ENCODE results near the gene BANF1. TPM values are rescaled to one million over a fixed set of nuclear protein-coding genes. Genes with fewer than 3 reads are reported as not detected.

BANF1 gene
- total and polyA plus RNA-seq, 2 of the 13 experiments (the other 11 are each of a cell fraction or from before 2014, with no cell fraction given): 40.5 to 86.5 TPM

DNA sequence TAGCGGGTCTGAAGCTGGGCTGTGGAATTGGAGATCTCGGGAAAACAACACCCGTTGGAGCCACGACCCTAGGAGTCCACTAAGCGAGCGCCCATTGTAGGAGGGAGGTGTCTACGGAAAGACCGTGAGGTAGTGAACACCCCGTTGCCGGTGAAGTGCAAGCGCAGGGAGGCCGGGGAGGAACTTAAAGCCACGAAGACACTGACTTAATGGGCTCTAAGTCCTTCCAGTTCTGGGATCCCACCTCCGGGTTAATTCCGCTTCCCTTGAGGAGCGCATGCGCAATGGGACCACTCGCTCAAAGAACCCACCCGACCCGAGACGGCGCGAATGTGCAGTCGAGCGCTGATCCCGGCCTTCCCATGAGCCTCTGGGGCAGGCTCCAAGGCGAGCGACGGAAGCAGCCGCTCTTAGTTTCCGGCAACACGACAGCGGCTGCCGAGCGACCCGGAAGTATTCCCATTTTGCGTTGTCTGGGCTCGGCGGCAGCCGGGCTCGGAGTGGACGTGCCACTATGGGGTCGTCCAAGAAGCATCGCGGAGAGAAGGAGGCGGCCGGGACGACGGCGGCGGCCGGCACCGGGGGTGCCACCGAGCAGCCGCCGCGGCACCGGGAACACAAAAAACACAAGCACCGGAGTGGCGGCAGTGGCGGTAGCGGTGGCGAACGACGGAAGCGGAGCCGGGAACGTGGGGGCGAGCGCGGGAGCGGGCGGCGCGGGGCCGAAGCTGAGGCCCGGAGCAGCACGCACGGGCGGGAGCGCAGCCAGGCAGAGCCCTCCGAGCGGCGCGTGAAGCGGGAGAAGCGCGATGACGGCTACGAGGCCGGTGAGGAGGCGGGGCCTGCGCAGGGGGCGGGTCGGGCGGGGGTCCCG lies 40.8 kb upstream of the BANF1 start, which contains the start of gene SART1 (continued):
- TF ChIP-seq, protein P1, sequence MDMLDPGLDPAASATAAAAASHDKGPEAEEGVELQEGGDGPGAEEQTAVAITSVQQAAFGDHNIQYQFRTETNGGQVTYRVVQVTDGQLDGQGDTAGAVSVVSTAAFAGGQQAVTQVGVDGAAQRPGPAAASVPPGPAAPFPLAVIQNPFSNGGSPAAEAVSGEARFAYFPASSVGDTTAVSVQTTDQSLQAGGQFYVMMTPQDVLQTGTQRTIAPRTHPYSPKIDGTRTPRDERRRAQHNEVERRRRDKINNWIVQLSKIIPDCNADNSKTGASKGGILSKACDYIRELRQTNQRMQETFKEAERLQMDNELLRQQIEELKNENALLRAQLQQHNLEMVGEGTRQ (IDR thresholded peaks at IDR 0.05; ENCODE audit: low read depth, low read length): no peak
- TF ChIP-seq, protein P1 (CRISPR knock-in tag; IDR thresholded peaks at IDR 0.05; ENCODE audit: borderline replicate concordance): no peak
- TF ChIP-seq, protein P2, sequence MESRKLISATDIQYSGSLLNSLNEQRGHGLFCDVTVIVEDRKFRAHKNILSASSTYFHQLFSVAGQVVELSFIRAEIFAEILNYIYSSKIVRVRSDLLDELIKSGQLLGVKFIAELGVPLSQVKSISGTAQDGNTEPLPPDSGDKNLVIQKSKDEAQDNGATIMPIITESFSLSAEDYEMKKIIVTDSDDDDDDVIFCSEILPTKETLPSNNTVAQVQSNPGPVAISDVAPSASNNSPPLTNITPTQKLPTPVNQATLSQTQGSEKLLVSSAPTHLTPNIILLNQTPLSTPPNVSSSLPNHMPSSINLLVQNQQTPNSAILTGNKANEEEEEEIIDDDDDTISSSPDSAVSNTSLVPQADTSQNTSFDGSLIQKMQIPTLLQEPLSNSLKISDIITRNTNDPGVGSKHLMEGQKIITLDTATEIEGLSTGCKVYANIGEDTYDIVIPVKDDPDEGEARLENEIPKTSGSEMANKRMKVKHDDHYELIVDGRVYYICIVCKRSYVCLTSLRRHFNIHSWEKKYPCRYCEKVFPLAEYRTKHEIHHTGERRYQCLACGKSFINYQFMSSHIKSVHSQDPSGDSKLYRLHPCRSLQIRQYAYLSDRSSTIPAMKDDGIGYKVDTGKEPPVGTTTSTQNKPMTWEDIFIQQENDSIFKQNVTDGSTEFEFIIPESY (CRISPR knock-in tag; IDR thresholded peaks at IDR 0.05): no peak
- TF ChIP-seq CC2D1A (CRISPR knock-in tag; IDR thresholded peaks at IDR 0.05) (no peak), MED13 (CRISPR knock-in tag; IDR thresholded peaks at IDR 0.05) (0 out of 2 replicates have a peak, but pooled peaks have one; percentile 24), ZNF101 (CRISPR knock-in tag; IDR thresholded peaks at IDR 0.05; ENCODE audit: borderline replicate concordance, low read depth) (no peak; the same call in 1 of the 2 replicates), GFI1 (CRISPR knock-in tag; IDR thresholded peaks at IDR 0.05; ENCODE audit: borderline replicate concordance) (no peak), RARA (CRISPR knock-in tag; IDR thresholded peaks at IDR 0.05) (0 out of 2 replicates have a peak, but pooled peaks have one; percentile 29), ZSCAN22 (CRISPR knock-in tag; IDR thresholded peaks at IDR 0.05) (no peak), RBM39 (IDR thresholded peaks at IDR 0.05; ENCODE audit: low read depth, low read length, poor library complexity, severe bottlenecking) (peak; percentile 96), RFX3 (CRISPR knock-in tag; IDR thresholded peaks at IDR 0.05) (no peak; the same call in 1 of the 2 replicates), RBFOX2 (IDR thresholded peaks at IDR 0.05; ENCODE audit: low read depth, low read length) (peak; percentile 95), ZNF850 (CRISPR knock-in tag; conservative IDR thresholded peaks at IDR 0.05) (0 out of 2 replicates have a peak, but pooled peaks have one; percentile 11), IRX3 (CRISPR knock-in tag; IDR thresholded peaks at IDR 0.05; ENCODE audit: borderline replicate concordance, low read depth) (peak; percentile 46; the same call in 1 of the 2 replicates), CHCHD3 (CRISPR knock-in tag; IDR thresholded peaks at IDR 0.05) (no peak), EHMT2 (IDR thresholded peaks at IDR 0.05; ENCODE audit: borderline replicate concordance, low read depth, low read length) (no peak)
- TF ChIP-seq, protein P3, sequence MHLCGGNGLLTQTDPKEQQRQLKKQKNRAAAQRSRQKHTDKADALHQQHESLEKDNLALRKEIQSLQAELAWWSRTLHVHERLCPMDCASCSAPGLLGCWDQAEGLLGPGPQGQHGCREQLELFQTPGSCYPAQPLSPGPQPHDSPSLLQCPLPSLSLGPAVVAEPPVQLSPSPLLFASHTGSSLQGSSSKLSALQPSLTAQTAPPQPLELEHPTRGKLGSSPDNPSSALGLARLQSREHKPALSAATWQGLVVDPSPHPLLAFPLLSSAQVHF (CRISPR knock-in tag; IDR thresholded peaks at IDR 0.05): 0 out of 2 replicates have a peak, but pooled peaks have one; percentile 36
- TF ChIP-seq, protein P4, sequence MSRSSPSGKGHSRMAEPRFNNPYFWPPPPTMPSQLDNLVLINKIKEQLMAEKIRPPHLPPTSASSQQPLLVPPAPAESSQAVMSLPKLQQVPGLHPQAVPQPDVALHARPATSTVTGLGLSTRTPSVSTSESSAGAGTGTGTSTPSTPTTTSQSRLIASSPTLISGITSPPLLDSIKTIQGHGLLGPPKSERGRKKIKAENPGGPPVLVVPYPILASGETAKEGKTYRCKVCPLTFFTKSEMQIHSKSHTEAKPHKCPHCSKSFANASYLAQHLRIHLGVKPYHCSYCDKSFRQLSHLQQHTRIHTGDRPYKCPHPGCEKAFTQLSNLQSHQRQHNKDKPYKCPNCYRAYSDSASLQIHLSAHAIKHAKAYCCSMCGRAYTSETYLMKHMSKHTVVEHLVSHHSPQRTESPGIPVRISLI (CRISPR knock-in tag; IDR thresholded peaks at IDR 0.05; ENCODE audit: borderline replicate concordance): peak; percentile 5; the same call in 1 of the 2 replicates
- TF ChIP-seq, protein P5, sequence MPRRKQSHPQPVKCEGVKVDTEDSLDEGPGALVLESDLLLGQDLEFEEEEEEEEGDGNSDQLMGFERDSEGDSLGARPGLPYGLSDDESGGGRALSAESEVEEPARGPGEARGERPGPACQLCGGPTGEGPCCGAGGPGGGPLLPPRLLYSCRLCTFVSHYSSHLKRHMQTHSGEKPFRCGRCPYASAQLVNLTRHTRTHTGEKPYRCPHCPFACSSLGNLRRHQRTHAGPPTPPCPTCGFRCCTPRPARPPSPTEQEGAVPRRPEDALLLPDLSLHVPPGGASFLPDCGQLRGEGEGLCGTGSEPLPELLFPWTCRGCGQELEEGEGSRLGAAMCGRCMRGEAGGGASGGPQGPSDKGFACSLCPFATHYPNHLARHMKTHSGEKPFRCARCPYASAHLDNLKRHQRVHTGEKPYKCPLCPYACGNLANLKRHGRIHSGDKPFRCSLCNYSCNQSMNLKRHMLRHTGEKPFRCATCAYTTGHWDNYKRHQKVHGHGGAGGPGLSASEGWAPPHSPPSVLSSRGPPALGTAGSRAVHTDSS (CRISPR knock-in tag; conservative IDR thresholded peaks at IDR 0.05): no peak; the same call in 1 of the 2 replicates

Measured in HepG2 (cell line).